CD14-positive monocyte (primary cell): Measurements from ENCODE around the gene RLN3. TPM values are rescaled to one million over a fixed set of nuclear protein-coding genes. Genes with fewer than 3 reads are reported as not detected.

Experiments used
- DNase-seq, 3 donors: peaks; one replicate each; pipeline ENCODE4 v3.0.0-alpha.2; 2011 to 2022
- H2AFZ ChIP-seq: 2 replicates; pipeline ENCODE4 v1.6.0; 2012; ENCODE audit warnings: mild to moderate bottlenecking, low read depth, low read length, inconsistent platforms; ENCODE audit not compliant: insufficient read depth, poor library complexity, severe bottlenecking
- H3K27ac ChIP-seq, 2 donors: 1 replicate in 1 of 2; 2 replicates in 1 of 2; pipeline ENCODE4 v1.5.1; 2012 to 2013; ENCODE audit warnings: low read length in 2 of 2, control low read depth in 1 of 2, inconsistent platforms in 1 of 2, low read depth in 1 of 2, mild to moderate bottlenecking in 1 of 2
- H3K27me3 ChIP-seq, 2 donors: one replicate each; pipeline versions ENCODE4 v1.6.0 to v1.6.1; 2011 to 2013; ENCODE audit warnings: low read length in 2 of 2; ENCODE audit not compliant: control insufficient read depth in 2 of 2, insufficient read depth in 2 of 2
- H3K36me3 ChIP-seq, 2 donors: replicated peaks in 1 of 2; 1 replicate in 1 of 2; 2 replicates in 1 of 2; pipeline versions ENCODE4 v1.5.1 to v1.6.1; 2012 to 2013; ENCODE audit warnings: low read length in 2 of 2, control low read depth in 1 of 2, inconsistent platforms in 1 of 2, mild to moderate bottlenecking in 1 of 2; ENCODE audit not compliant: insufficient read depth in 2 of 2, control insufficient read depth in 1 of 2
- H3K4me1 ChIP-seq, 2 donors: 1 replicate in 1 of 2; 2 replicates in 1 of 2; pipeline versions ENCODE4 v1.5.1 to v1.6.1; 2012 to 2013; ENCODE audit warnings: low read length in 2 of 2, control low read depth in 1 of 2, inconsistent platforms in 1 of 2, mild to moderate bottlenecking in 1 of 2, moderate library complexity in 1 of 2; ENCODE audit not compliant: insufficient read depth in 2 of 2, control insufficient read depth in 1 of 2
- H3K4me2 ChIP-seq: replicated peaks from 2 replicates; pipeline ENCODE3; 2012; ENCODE audit warnings: low read length, moderate library complexity, mild to moderate bottlenecking; ENCODE audit not compliant: poor library complexity, severe bottlenecking; ENCODE audit errors: extremely low read depth
- H3K4me3 ChIP-seq, 3 experiments: fragments of 200-600 bp in 1 of 3; sonication (generic) in 1 of 3; replicated peaks in 1 of 3; 1 replicate in 2 of 3; 2 replicates in 1 of 3; pipeline ENCODE4 v1.5.1; 2011 to 2013; ENCODE audit warnings: low read length in 3 of 3, mild to moderate bottlenecking in 3 of 3, control low read depth in 2 of 3, low read depth in 2 of 3, inconsistent platforms in 1 of 3, moderate library complexity in 1 of 3
- H3K79me2 ChIP-seq: 2 replicates; pipeline ENCODE4 v1.6.0; 2012; ENCODE audit warnings: mild to moderate bottlenecking, control low read depth, inconsistent platforms, low read length, moderate library complexity; ENCODE audit not compliant: insufficient read depth
- H3K9ac ChIP-seq: 2 replicates; pipeline ENCODE4 v1.6.0; 2017; ENCODE audit warnings: low read length, mild to moderate bottlenecking; ENCODE audit not compliant: insufficient read depth, poor library complexity, severe bottlenecking
- H3K9me3 ChIP-seq, 2 donors: replicated peaks in 1 of 2; 1 replicate in 1 of 2; 2 replicates in 1 of 2; pipeline versions ENCODE4 v1.5.1 to v1.6.1; 2012 to 2013; ENCODE audit warnings: low read length in 2 of 2, control low read depth in 1 of 2; ENCODE audit not compliant: control insufficient read depth in 1 of 2, insufficient read depth in 1 of 2
- H4K20me1 ChIP-seq: 2 replicates; pipeline ENCODE4 v1.6.0; 2012; ENCODE audit warnings: mild to moderate bottlenecking, low read length, control low read depth, moderate library complexity; ENCODE audit not compliant: insufficient read depth
- H3K27ac Mint-ChIP-seq, 7 donors: one replicate each; pipeline ENCODE4 v1.8.0; 2020; ENCODE audit warnings: mild to moderate bottlenecking in 7 of 7, mixed read lengths in 7 of 7, moderate library complexity in 6 of 7, inconsistent platforms in 2 of 7
- H3K27me3 Mint-ChIP-seq, 3 donors: one replicate each; pipeline ENCODE4 v1.8.0; 2021 to 2022; ENCODE audit warnings: low read depth in 3 of 3, mild to moderate bottlenecking in 3 of 3, mixed read lengths in 3 of 3, moderate library complexity in 3 of 3, inconsistent platforms in 1 of 3
- H3K36me3 Mint-ChIP-seq, 2 donors: one replicate each; pipeline ENCODE4 v1.8.0; 2020; ENCODE audit warnings: mixed read lengths in 2 of 2, inconsistent platforms in 1 of 2, mild to moderate bottlenecking in 1 of 2
- H3K4me1 Mint-ChIP-seq: one replicate; pipeline ENCODE4 v1.8.0; 2020; ENCODE audit warnings: mild to moderate bottlenecking, mixed read lengths
- H3K4me3 Mint-ChIP-seq, 2 donors: one replicate each; pipeline ENCODE4 v1.8.0; 2020; ENCODE audit warnings: mild to moderate bottlenecking in 2 of 2, mixed read lengths in 2 of 2, moderate library complexity in 1 of 2
- H3K9me3 Mint-ChIP-seq, 7 donors: one replicate each; pipeline ENCODE4 v1.8.0; 2020 to 2022; ENCODE audit warnings: mixed read lengths in 7 of 7, mild to moderate bottlenecking in 6 of 7, moderate library complexity in 6 of 7, inconsistent platforms in 2 of 7
- CTCF ChIP-seq: fragments of 200-600 bp; IDR thresholded peaks from one replicate; pipeline ENCODE4 v1.8.0; 2022; ENCODE audit warnings: antibody characterized with exemption, mild to moderate bottlenecking
- WGBS: methylation state at CpG from one replicate; pipeline ENCODE4 v1.1.5; 2013; ENCODE audit warnings: missing lambda C conversion rate; ENCODE audit not compliant: insufficient coverage; 5-methylcytosine and 5-hydroxymethylcytosine counted together
- intact Hi-C, 2 donors: fragments of 100-400 bp; cut with micrococcal nuclease; formaldehyde crosslinking; loops; one replicate each; pipeline versions ENCODE4 v1.15.0 to v1.15.1; 2023
- polyA plus RNA-seq, 3 donors: library from polyadenylated mRNA; depleted of rRNA in 1 of 3; unstranded in 2 of 3; stranded (reverse) in 1 of 3; fragments of 300-500 nt in 2 of 3; fragments of >200 nt in 1 of 3; fragmentation: Illumina TruSeq in 2 of 3; gene quantifications; 1 replicate in 2 of 3; 2 replicates in 1 of 3; pipeline ENCODE4 v1.2.3, GENCODE V29; 2012 to 2021

RLN3 gene
- polyA plus RNA-seq, 3 donors, result not detected

- H3K36me3 ChIP-seq, result peaks cover 8 to 14% of the 10 kb centered on the region in 2 donors
- H3K4me2 ChIP-seq, result peak overlapping the region; percentile 45
- peaks cover 15 to 19% of the 10 kb centered on the region in 2 donors for H3K36me3 Mint-ChIP-seq
- peaks cover 60 to 78% (median 64%) of the 10 kb centered on the region in 3 donors for H3K27me3 Mint-ChIP-seq
- no peaks in the 10 kb centered on the region for H3K79me2 ChIP-seq
- peaks cover 6 to 9% of the 10 kb centered on the region in 2 donors for H3K4me1 ChIP-seq
- peaks cover 8 to 10% of the 10 kb centered on the region in 2 donors for H3K9me3 ChIP-seq
- peaks cover 16 to 54% of the 10 kb centered on the region in 2 donors for H3K27me3 ChIP-seq
- 39% methylated on average over 11 of the region's 19 CpGs for WGBS
- no peak overlapping the region for H3K27ac ChIP-seq
- H3K4me3 Mint-ChIP-seq, result peak overlapping the region; percentile 20 to 71
- peak overlapping the region in 1 of 3 experiments; percentile 23 for H3K4me3 ChIP-seq
- no peak overlapping the region for H2AFZ ChIP-seq
- no peak for DNase-seq
- peaks cover 5 to 20% (median 9%) of the 10 kb centered on the region in 7 donors for H3K9me3 Mint-ChIP-seq
- no peak for TF ChIP-seq CTCF
- H3K9ac ChIP-seq, result no peak overlapping the region
- intact Hi-C loops, result no loop called here
- peaks cover 20% of the 10 kb centered on the region for H3K4me1 Mint-ChIP-seq
- H4K20me1 ChIP-seq, result no peaks in the 10 kb centered on the region
- H3K27ac Mint-ChIP-seq, result no peak overlapping the region
Observed at GRCh38 chr19:14056741-14057356, 28.9 kb downstream of the RLN3 start.

- no peaks in the 10 kb centered on the region for H3K36me3 ChIP-seq
- no peaks in the 10 kb centered on the region for H4K20me1 ChIP-seq
- H3K27ac Mint-ChIP-seq, result peak overlapping the region in 1 of 7 donors; percentile 30
- H3K9ac ChIP-seq, result no peak overlapping the region
- no peak overlapping the region for H2AFZ ChIP-seq
- H3K27me3 Mint-ChIP-seq, result peaks cover 57 to 75% (median 72%) of the 10 kb centered on the region in 3 donors
- H3K4me3 Mint-ChIP-seq, result peak overlapping the region in 1 of 2 donors; percentile 79
- WGBS, result 25% methylated on average over 17 of the region's 17 CpGs
- H3K4me1 Mint-ChIP-seq, result peaks cover 23% of the 10 kb centered on the region
- peaks cover 0 to 10% (median 1%) of the 10 kb centered on the region in 7 donors for H3K9me3 Mint-ChIP-seq
- peak overlapping the region; percentile 45 for H3K4me2 ChIP-seq
- intact Hi-C loops, result no loop called here
- peaks cover 0 to 3% of the 10 kb centered on the region in 2 donors for H3K9me3 ChIP-seq
- no peak overlapping the region for H3K4me3 ChIP-seq
- peaks cover 6 to 9% of the 10 kb centered on the region in 2 donors for H3K4me1 ChIP-seq
- H3K79me2 ChIP-seq, result no peaks in the 10 kb centered on the region
- TF ChIP-seq CTCF, result no peak
- DNase-seq, result no peak
- H3K27ac ChIP-seq, result no peak overlapping the region
- H3K27me3 ChIP-seq, result peaks cover 16 to 54% of the 10 kb centered on the region in 2 donors
- H3K36me3 Mint-ChIP-seq, result peaks cover 4 to 7% of the 10 kb centered on the region in 2 donors
Observed at GRCh38 chr19:14058182-14059092, 30.5 kb downstream of the RLN3 start.
